ENCODE results near the gene VTI1A.

GRCh38 chr10:112827086-112827485, 380.1 kb downstream of the VTI1A start:
- TF ChIP-seq POLR2A (IDR thresholded peaks at IDR 0.05) (no peak), CTCF (IDR thresholded peaks at IDR 0.05) (no peak)
